GM21528 (cell line): ENCODE results near the gene PREPL.

Experiments
- ATAC-seq: cut with Tn5 transposase; IDR thresholded peaks from one replicate; pipeline ENCODE4 v1.9.1; 2021; ENCODE audit warnings: mild to moderate bottlenecking, moderate library complexity; ENCODE audit not compliant: unreplicated experiment, low FRiP score

The PREPL gene

GRCh38 chr2:44297431-44297830 lies 63.9 kb downstream of the PREPL start:
- ATAC-seq, result no peak

- ATAC-seq, result no peak
Observed at GRCh38 chr2:44296653-44297052, 64.6 kb downstream of the PREPL start.

- ATAC-seq, result no peak
Observed at GRCh38 chr2:44295633-44296359, 65.5 kb downstream of the PREPL start.

GRCh38 chr2:44295113-44295512 lies 66.2 kb downstream of the PREPL start:
- ATAC-seq, result no peak

GRCh38 chr2:44291281-44292248 lies 69.7 kb downstream of the PREPL start:
- no peak for ATAC-seq

GRCh38 chr2:44290261-44290660 lies 71.0 kb downstream of the PREPL start:
- ATAC-seq, result no peak

- no peak for ATAC-seq
Observed at GRCh38 chr2:44286884-44287638, 74.2 kb downstream of the PREPL start.

- no peak for ATAC-seq
Observed at GRCh38 chr2:44286119-44286883, 75.0 kb downstream of the PREPL start.

- no peak for ATAC-seq
Observed at GRCh38 chr2:44285174-44285573, 76.1 kb downstream of the PREPL start.

GRCh38 chr2:44283116-44283666 lies 78.1 kb downstream of the PREPL start:
- ATAC-seq, result no peak

- no peak for ATAC-seq
Observed at GRCh38 chr2:44280869-44281268, 80.4 kb downstream of the PREPL start.

- ATAC-seq, result no peak
Observed at GRCh38 chr2:44277541-44277940, 83.8 kb downstream of the PREPL start.

GRCh38 chr2:44275927-44276303 lies 85.4 kb downstream of the PREPL start:
- ATAC-seq, result no peak

- no peak for ATAC-seq
Observed at GRCh38 chr2:44273596-44273995, 87.7 kb downstream of the PREPL start.

- no peak for ATAC-seq
Observed at GRCh38 chr2:44273076-44273475, 88.2 kb downstream of the PREPL start.

- no peak for ATAC-seq
Observed at GRCh38 chr2:44271296-44271695, 90.0 kb downstream of the PREPL start.

- ATAC-seq, result no peak
Observed at GRCh38 chr2:44269831-44270230, 91.5 kb downstream of the PREPL start.

GRCh38 chr2:44267796-44268648 lies 93.3 kb downstream of the PREPL start:
- ATAC-seq, result no peak
